Measurements from ENCODE around the gene GDI1.

DNA sequence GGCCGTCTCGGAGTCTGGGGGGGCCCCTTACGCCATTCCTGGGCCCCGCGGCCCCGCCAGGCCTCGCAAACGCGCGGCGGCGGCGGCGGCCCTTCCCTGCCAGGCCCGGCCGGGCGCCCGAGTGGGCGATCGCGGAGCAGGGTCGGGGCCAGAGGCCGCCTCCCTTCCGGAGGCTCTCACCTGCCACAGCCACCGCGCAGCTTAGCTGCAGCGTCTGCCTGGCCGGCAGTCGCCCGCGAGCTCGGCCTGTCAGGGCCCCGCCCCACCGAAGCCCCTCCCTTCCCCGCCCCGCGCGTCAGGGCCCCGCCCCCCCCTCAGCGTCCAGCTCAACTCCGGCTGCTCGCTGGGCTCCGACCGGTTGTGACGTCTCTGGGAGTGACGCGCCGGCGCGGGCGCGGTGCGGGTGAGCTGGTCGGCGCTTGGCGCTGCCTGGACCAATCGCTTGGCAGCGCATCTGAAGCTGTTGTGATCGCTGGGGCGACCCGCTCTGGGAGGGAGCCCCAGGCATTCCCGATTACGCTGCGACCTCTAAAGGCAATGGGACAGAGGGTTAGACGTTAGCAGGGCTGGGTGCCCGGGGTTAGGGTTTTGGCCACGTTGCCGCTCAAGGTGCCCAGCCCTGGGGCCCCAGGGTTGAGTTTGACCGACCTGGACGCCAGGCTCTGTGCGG is 53.6 kb downstream of the GDI1 start, which contains the start of gene SLC10A3:
- peak; percentile 46 for TF ChIP-seq POLR2A (IDR thresholded peaks at IDR 0.05)
- TF ChIP-seq, protein P1, sequence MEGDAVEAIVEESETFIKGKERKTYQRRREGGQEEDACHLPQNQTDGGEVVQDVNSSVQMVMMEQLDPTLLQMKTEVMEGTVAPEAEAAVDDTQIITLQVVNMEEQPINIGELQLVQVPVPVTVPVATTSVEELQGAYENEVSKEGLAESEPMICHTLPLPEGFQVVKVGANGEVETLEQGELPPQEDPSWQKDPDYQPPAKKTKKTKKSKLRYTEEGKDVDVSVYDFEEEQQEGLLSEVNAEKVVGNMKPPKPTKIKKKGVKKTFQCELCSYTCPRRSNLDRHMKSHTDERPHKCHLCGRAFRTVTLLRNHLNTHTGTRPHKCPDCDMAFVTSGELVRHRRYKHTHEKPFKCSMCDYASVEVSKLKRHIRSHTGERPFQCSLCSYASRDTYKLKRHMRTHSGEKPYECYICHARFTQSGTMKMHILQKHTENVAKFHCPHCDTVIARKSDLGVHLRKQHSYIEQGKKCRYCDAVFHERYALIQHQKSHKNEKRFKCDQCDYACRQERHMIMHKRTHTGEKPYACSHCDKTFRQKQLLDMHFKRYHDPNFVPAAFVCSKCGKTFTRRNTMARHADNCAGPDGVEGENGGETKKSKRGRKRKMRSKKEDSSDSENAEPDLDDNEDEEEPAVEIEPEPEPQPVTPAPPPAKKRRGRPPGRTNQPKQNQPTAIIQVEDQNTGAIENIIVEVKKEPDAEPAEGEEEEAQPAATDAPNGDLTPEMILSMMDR (IDR thresholded peaks at IDR 0.05) = no peak
- peak; percentile 33 to 94 (median 80) for TF ChIP-seq POLR2AphosphoS5 (IDR thresholded peaks at IDR 0.05)

Measured in breast epithelium (tissue), 3 donors.